Activated CD4-positive, alpha-beta T cell treated with anti-CD3 and anti-CD28 coated beads, Interleukin-2, amount 10 ng/mL, durations not matched to agents 24 days and 14 days (primary cell): ENCODE results near the gene GAREM1. TPM values are rescaled to one million over a fixed set of nuclear protein-coding genes. Genes with fewer than 3 reads are reported as not detected.

Experiments
- DNase-seq: peaks from one replicate; pipeline ENCODE4 v3.0.0; 2022
- H3K27ac Mint-ChIP-seq: one replicate; pipeline ENCODE4 v1.8.0; 2022; ENCODE audit warnings: mild to moderate bottlenecking, mixed read lengths
- H3K27me3 Mint-ChIP-seq: one replicate; pipeline ENCODE4 v1.8.0; 2022; ENCODE audit warnings: mixed read lengths
- H3K36me3 Mint-ChIP-seq: one replicate; pipeline ENCODE4 v1.8.0; 2022; ENCODE audit warnings: low read depth, mild to moderate bottlenecking, mixed read lengths
- H3K4me1 Mint-ChIP-seq: one replicate; pipeline ENCODE4 v1.8.0; 2021; ENCODE audit warnings: mixed read lengths
- H3K4me3 Mint-ChIP-seq: one replicate; pipeline ENCODE4 v1.8.0; 2022; ENCODE audit warnings: mild to moderate bottlenecking, moderate library complexity, mixed read lengths
- H3K9me3 Mint-ChIP-seq: one replicate; pipeline ENCODE4 v1.8.0; 2021; ENCODE audit warnings: mixed read lengths
- intact Hi-C: fragments of 100-400 bp; cut with micrococcal nuclease; formaldehyde crosslinking; loops from one replicate; pipeline ENCODE4 v1.15.1; 2023
- total RNA-seq: library from RNA; stranded (reverse); gene quantifications from 2 replicates; pipeline ENCODE4 v1.2.3, GENCODE V29; 2022

Gene GAREM1
- total RNA-seq, 1 donor from 2014 or later = not detected

DNA sequence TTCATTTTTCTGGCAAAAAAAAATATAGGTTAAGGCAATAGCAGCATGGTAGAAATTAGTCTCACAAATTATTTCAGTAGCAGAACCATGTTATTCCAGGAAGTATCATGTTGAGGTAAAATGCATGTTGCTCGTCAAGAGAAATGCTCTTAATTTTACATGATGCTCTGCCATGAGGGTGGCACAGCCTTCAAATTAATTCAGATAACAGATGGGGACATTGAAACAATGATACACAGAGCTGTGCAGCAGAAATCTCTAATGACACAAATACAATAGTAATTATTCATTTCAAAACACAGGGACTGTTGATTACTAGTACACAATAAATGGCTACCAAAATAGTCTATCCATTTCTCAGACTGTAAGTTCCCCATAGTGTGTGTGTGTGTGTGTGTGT is 24.8 kb downstream of the GAREM1 start:
- intact Hi-C loops = no loop called here
- DNase-seq = no peak
- Mint-ChIP-seq H3K27me3 (peaks cover 6% of the 10 kb centered on the region), H3K36me3 (no peaks in the 10 kb centered on the region), H3K9me3 (no peaks in the 10 kb centered on the region), H3K27ac (no peak overlapping the region), H3K4me3 (no peak overlapping the region), H3K4me1 (no peaks in the 10 kb centered on the region)

DNA sequence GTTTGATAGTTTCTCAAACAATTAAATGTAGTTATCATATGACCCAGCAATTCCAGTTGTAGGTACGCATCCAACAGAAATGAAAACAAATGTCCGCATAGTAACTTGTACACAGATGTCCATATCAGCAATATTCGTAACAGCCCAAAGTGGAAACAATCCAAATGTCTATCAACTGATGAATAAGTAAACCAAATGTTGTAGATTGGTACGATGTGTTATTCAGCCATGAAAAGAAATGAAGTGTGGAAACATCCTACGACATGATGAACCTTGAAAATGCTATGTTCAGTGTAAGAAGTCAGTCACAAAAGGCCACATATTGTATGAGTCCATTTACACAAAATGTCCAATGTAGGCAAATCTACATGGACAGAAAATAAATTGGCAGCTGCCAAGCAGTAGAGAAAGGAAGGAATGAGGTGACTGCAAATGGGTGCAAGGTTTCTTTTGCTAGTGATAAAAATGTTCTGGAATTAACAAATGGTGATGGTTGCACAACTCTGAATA is 26.9 kb downstream of the GAREM1 start:
- no peak overlapping the region for H3K4me3 Mint-ChIP-seq
- intact Hi-C loops = no loop called here

DNA sequence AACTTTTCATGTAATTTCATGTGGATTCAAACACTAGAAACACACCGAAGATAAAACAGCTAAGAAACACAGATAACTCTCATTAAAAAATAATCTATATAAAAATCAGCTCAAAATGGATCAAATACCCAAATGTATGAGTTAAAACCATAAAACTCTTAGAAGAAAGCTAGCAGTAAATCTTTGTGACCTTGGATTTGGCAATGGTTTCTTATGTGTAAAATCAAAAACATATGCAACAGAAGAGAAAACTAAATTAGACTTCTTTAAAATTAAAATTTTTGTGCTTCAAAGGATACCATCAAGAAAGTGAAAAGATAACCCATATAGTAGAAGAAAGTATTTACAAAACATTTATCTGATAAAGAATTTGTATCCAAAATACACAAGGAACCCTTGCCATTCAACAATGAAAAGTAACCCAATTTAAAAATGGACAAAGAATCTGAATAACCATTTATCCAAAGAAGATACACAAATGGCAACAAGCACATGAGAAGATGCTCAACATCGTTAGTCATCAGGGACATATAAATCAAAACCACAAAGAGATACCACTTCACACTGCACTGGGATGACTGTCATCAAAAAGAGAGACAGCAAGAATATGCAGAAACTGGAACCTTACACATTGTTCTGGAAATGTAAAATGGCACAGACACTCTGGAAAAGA is 27.5 kb downstream of the GAREM1 start:
- Mint-ChIP-seq H3K27me3 (peaks cover 9% of the 10 kb centered on the region), H3K27ac (no peak overlapping the region)
- intact Hi-C loops = no loop called here

More for the DNA sequence above, 26.9 kb downstream of the GAREM1 start:
- no peak overlapping the region for H3K27ac Mint-ChIP-seq
- H3K4me1 Mint-ChIP-seq = no peaks in the 10 kb centered on the region
- no peaks in the 10 kb centered on the region for H3K36me3 Mint-ChIP-seq
- H3K9me3 Mint-ChIP-seq = no peaks in the 10 kb centered on the region
- H3K27me3 Mint-ChIP-seq = peaks cover 9% of the 10 kb centered on the region
- no peak for DNase-seq

DNA sequence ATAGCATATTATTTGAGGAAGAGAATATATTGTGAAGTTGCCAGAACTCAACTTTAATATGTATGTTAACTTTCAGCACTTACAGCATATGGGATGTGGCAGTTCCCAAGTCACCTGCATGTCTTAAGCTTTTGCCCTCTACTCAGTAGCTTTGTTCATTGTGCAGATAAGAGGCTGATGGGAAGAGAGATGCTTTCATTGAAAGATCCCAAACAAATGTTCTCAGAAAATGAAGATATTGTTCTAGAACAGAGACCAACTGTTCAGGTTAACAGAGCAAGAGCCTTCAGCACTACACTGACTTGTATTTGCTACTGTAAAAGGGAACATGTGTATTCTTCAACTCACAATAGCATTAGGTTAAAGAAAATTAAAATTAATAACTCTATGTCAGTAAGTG is 28.1 kb downstream of the GAREM1 start:
- intact Hi-C loops = no loop called here
- no peak for DNase-seq
- Mint-ChIP-seq H3K36me3 (no peaks in the 10 kb centered on the region), H3K4me3 (no peak overlapping the region), H3K9me3 (no peaks in the 10 kb centered on the region), H3K27me3 (peaks cover 9% of the 10 kb centered on the region), H3K27ac (no peak overlapping the region), H3K4me1 (no peaks in the 10 kb centered on the region)

More for the DNA sequence above, 27.5 kb downstream of the GAREM1 start:
- Mint-ChIP-seq H3K4me3 (no peak overlapping the region), H3K9me3 (no peaks in the 10 kb centered on the region), H3K36me3 (no peaks in the 10 kb centered on the region), H3K4me1 (no peaks in the 10 kb centered on the region)
- no peak for DNase-seq

DNA sequence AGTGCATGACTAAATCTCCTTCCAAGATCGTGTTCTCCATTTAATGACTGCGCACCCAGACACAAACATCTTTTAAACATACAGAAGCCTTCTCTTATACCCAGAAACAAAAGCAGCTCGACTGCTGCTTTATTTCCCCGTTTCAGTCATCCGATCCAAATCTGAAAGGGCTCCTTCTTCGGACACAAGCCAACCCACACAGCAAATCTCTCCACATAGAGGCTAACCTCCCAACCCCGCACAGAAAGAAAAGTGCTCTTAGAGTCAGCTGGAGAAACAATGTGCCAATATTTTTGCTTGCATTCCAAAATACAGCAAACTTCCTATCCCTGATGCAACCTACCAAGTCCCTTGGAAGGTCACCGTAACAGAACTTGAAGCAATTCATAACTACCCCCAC is 29.1 kb downstream of the GAREM1 start:
- intact Hi-C loops = no loop called here
- Mint-ChIP-seq H3K36me3 (no peaks in the 10 kb centered on the region), H3K4me1 (no peaks in the 10 kb centered on the region), H3K4me3 (no peak overlapping the region), H3K9me3 (no peaks in the 10 kb centered on the region), H3K27me3 (peaks cover 8% of the 10 kb centered on the region), H3K27ac (no peak overlapping the region)
- no peak for DNase-seq

DNA sequence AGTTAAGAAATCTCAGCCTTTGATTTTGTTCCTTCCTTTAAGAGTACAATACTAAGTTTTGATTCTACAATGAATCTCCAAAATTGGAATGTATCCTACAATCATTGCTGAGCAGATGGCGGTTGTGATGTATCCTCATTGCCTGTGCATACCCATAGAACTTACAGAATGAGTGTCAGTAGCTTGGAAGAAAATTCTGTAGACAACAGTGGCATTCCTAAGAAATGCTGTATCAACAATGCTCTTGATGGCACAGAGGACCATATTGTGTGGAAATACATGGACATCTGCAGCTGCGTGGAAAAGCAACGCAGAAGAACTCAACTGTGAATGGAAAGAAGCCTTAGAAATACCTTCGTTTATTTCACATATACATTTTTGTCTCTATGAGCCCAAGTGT is 30.2 kb downstream of the GAREM1 start:
- DNase-seq = no peak
- Mint-ChIP-seq H3K4me3 (no peak overlapping the region), H3K4me1 (no peaks in the 10 kb centered on the region), H3K27ac (no peak overlapping the region), H3K36me3 (no peaks in the 10 kb centered on the region), H3K27me3 (peaks cover 12% of the 10 kb centered on the region), H3K9me3 (no peaks in the 10 kb centered on the region)
- intact Hi-C loops = no loop called here

DNA sequence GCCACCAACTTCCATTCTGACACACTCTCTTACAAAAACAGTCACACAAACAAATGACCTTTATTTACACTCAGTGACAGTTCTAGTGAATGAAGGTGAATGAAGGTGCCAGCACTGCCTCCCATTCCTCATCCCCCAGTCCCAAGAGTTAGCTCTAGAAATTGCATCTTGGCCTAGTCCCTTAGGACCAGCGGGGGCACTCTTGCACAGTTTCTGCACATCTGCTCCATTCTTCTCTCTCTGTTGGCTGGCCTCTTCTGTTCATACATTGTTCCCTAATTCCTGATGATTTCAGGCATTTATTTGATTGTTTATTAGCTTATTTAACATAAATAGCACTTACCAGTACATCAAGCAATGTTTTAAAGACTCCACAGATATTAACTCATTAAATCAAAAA is 30.9 kb downstream of the GAREM1 start:
- Mint-ChIP-seq H3K4me1 (no peaks in the 10 kb centered on the region), H3K36me3 (no peaks in the 10 kb centered on the region), H3K27ac (no peak overlapping the region), H3K27me3 (peaks cover 12% of the 10 kb centered on the region), H3K4me3 (no peak overlapping the region), H3K9me3 (no peaks in the 10 kb centered on the region)
- DNase-seq = no peak
- intact Hi-C loops = loop anchor here (10.0 kb wide), 1 partner anchor 115 kb away; no protein-coding TSS in a partner anchor

DNA sequence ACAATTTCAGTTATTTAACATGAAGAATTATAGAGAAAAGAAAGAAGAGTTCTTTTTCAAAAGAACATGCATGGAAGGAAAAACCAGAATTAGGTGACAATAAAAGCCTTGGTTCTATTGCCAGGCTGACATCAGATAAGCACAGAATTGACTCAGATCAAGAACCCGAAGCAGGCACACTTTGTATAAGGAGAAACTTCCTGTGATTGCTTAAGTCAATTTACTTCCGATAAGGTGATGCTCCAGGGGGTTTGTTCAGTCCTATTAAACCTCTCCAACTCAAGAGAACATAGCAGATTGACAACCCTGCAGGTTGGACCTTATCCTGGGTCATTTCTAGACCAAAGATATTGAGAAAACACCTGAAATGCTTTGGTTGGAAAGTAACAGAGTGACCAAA is 31.4 kb downstream of the GAREM1 start:
- no peaks in the 10 kb centered on the region for H3K36me3 Mint-ChIP-seq
- no peaks in the 10 kb centered on the region for H3K4me1 Mint-ChIP-seq
- no peaks in the 10 kb centered on the region for H3K9me3 Mint-ChIP-seq
- intact Hi-C loops = loop anchor here (10.0 kb wide), 1 partner anchor 116 kb away; no protein-coding TSS in a partner anchor
- DNase-seq = no peak
- H3K27ac Mint-ChIP-seq = no peak overlapping the region
- no peak overlapping the region for H3K4me3 Mint-ChIP-seq
- H3K27me3 Mint-ChIP-seq = peaks cover 12% of the 10 kb centered on the region

DNA sequence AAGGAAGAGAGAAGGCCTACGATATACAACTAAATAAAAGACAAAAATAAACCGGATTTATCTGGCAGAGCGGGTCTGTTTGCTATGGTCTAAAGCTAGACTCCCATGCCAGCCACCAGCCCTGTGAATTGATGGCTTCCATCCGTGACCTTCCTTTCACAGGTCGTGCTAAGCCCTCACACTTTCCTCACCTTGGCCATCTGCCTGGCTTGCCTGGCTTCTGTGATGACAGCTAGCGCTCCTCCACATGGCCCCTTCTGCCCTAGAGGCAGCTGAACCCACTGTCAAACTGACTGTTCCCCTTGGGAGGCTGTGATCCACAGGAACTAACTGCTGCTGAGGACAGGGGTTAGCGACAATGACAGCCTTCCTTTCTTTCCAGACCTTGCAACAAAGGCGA is 32.5 kb downstream of the GAREM1 start:
- no peak for DNase-seq
- no peak overlapping the region for H3K4me3 Mint-ChIP-seq
- no peaks in the 10 kb centered on the region for H3K9me3 Mint-ChIP-seq
- no peak overlapping the region for H3K27ac Mint-ChIP-seq
- intact Hi-C loops = loop anchor here (10.0 kb wide), 1 partner anchor 117 kb away; no protein-coding TSS in a partner anchor
- H3K27me3 Mint-ChIP-seq = peaks cover 8% of the 10 kb centered on the region
- no peaks in the 10 kb centered on the region for H3K4me1 Mint-ChIP-seq
- H3K36me3 Mint-ChIP-seq = no peaks in the 10 kb centered on the region

DNA sequence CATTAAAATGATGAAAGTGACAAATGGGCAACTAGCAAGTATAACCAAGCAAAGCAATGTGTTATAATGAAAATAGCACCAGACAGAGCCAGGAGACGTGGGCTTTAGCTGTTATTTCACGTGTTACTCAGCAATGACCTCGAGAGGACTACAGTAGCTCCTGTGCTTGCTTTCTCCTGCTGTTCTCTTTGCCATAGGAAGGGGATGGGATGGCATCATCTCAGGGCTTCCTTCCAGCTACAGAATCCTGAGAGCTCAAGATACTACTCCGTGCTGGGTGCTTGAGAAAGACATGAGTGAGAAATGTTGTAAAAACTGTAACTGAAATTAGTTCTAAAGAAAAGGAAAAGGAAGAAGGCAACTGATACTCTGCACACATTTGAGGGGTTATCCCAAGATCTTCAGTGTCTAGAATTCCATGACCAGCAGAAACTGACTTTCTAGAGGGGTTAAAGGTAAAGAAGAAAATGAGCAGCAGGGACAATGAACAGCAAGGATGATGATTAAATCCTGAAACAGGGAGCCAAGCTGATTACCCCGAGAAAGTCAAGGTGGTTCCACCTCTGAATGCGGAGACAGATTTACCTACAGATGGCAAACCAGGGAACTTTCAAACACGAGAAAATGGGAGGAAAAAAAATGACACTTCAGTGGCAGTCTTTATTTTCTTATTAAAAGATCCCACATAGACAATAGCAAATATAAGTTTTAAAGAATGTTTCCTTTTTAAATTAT is 33.4 kb downstream of the GAREM1 start:
- no peaks in the 10 kb centered on the region for H3K36me3 Mint-ChIP-seq
- intact Hi-C loops = loop anchor here (10.0 kb wide), 1 partner anchor 118 kb away; no protein-coding TSS in a partner anchor
- no peaks in the 10 kb centered on the region for H3K4me1 Mint-ChIP-seq
- H3K9me3 Mint-ChIP-seq = no peaks in the 10 kb centered on the region
- DNase-seq = no peak
- no peak overlapping the region for H3K4me3 Mint-ChIP-seq
- H3K27ac Mint-ChIP-seq = no peak overlapping the region
- H3K27me3 Mint-ChIP-seq = peaks cover 13% of the 10 kb centered on the region

DNA sequence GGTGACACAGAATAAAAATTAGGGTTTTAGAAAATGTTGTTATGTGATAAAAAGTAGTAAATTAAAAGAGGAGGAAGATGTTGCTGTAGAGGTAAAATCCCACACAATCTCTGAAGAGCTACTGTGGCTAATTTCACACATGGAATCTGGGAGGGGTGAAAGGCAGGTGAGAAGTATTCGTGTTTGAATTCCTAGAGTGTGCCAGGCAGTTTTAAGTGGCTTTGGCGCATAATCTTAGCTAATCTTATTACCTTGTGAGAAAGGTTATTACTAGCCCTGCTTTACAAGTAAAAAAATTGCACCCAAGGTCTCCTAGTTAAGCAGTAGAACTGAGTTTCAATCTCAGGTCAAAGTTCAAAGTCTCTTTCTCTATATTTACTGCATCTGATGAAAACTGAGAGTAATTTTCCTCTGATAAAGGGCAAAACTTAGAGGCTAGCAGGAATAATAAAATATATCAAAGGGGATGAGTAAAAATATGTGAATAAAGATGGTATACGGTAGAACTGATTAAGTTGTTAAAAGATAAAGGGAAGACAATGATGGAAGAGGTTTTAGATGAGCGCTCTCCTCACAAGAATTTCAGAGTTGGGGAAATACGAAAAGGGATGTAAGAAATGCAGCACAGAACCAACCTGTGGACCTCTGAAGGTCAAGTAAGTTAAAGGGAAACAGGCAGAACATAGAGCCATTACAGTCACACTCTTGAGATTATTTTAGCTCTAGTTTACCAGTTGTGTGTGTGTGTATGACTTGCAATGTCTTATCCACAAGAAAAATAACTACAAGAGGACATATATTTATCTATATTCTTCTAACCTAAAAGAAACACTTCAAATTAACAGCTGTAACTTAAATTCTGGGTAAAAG is 34.8 kb downstream of the GAREM1 start:
- Mint-ChIP-seq H3K4me1 (no peaks in the 10 kb centered on the region), H3K36me3 (no peaks in the 10 kb centered on the region), H3K27ac (no peak overlapping the region), H3K9me3 (no peaks in the 10 kb centered on the region), H3K27me3 (peaks cover 14% of the 10 kb centered on the region), H3K4me3 (no peak overlapping the region)
- intact Hi-C loops = loop anchor here (10.0 kb wide), 1 partner anchor 119 kb away; no protein-coding TSS in a partner anchor
- no peak for DNase-seq

DNA sequence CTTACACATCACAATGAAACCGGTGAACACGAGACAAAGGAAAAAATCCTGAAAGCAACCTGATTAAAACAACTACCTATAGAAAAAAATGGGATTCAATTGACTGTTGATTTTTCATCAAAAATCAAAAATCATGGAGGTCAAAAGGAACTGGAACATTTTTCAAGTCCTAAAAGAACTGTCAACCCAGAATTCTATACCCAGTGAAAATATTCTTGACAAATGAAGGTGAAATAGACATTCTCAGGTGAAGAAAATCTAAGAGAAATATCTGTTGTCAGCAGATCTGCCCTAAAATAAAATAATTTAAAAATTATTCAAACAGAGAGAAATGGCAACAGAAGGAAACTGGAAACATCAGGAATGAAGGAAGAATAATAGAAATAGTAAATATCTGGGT is 38.9 kb downstream of the GAREM1 start:
- no peaks in the 10 kb centered on the region for H3K9me3 Mint-ChIP-seq
- no peak overlapping the region for H3K27ac Mint-ChIP-seq
- peaks cover 11% of the 10 kb centered on the region for H3K27me3 Mint-ChIP-seq
- H3K4me1 Mint-ChIP-seq = no peaks in the 10 kb centered on the region
- no peak overlapping the region for H3K4me3 Mint-ChIP-seq
- no peak for DNase-seq
- no peaks in the 10 kb centered on the region for H3K36me3 Mint-ChIP-seq
- intact Hi-C loops = loop anchor here (10.0 kb wide), 1 partner anchor 123 kb away; no protein-coding TSS in a partner anchor

DNA sequence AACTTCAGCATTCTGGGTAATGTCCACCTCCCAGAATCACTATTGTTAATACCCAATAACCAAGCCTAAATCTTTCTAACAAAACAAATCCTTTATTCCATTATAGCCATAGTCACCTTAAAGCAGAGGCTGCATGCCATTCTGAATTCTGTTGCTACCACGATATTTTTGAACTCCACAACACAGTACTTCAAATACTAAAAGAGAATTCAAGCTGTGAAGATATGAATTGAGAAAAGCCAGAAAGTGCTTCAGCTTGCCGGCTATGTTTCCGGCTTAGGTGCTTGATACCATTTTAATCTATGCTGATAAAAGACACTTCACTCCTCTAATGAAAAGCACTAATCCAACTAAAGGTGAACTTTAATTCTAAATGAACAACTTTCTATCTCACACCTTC is 41.3 kb downstream of the GAREM1 start:
- no peak overlapping the region for H3K27ac Mint-ChIP-seq
- no peaks in the 10 kb centered on the region for H3K4me1 Mint-ChIP-seq
- intact Hi-C loops = no loop called here
- no peaks in the 10 kb centered on the region for H3K36me3 Mint-ChIP-seq
- no peaks in the 10 kb centered on the region for H3K9me3 Mint-ChIP-seq
- peaks cover 6% of the 10 kb centered on the region for H3K27me3 Mint-ChIP-seq
- DNase-seq = no peak
- no peak overlapping the region for H3K4me3 Mint-ChIP-seq
